SK-N-SH (cell line): Measurements from ENCODE around the gene LYPD5. TPM values are rescaled to one million over a fixed set of nuclear protein-coding genes. Genes with fewer than 3 reads are reported as not detected.
A peak's percentile ranks its signal among the peaks of the same experiment; 100 is the strongest.

Experiments
- CTCF ChIA-PET: fragments of 300-600, 350-600 bp; formaldehyde crosslinking; extraction: SDS; loops from one replicate; lab custom pipeline; 2021; lab: Yijun Ruan, JAX
- POLR2A ChIA-PET: fragments of 350-600 bp; sonication (Branson Sonifier 250); formaldehyde crosslinking; extraction: SDS; loops from one replicate; lab custom pipeline; 2020; ENCODE audit warnings: antibody characterized with exemption, inconsistent platforms; lab: Yijun Ruan, JAX
- DNase-seq: peaks from one replicate; pipeline ENCODE4 v3.0.0; 2012
- H2AFZ ChIP-seq: fragments of 200-600 bp; sonication (generic); 2 replicates; pipeline ENCODE4 v1.8.1; 2016; ENCODE audit warnings: antibody characterized with exemption, mild to moderate bottlenecking, low read depth
- H3F3A ChIP-seq: fragments of 200-600 bp; sonication (generic); replicated peaks from 2 replicates; pipeline ENCODE3; 2016; ENCODE audit warnings: antibody characterized with exemption, mild to moderate bottlenecking; ENCODE audit not compliant: insufficient read depth
- H3K27ac ChIP-seq, 2 experiments: fragments of 200-500 bp in 1 of 2; fragments of 200-600 bp in 1 of 2; sonication (Bioruptor generic) in 1 of 2; sonication (generic), shearing (Covaris generic) in 1 of 2; 2 replicates each; pipeline versions ENCODE4 v1.5.1 to v1.6.1; 2014 to 2016; ENCODE audit warnings: low read depth in 2 of 2, inconsistent platforms in 1 of 2, low read length in 1 of 2, mild to moderate bottlenecking in 1 of 2, mixed read lengths in 1 of 2
- H3K27me3 ChIP-seq: fragments of 200-600 bp; sonication (generic), shearing (Covaris generic); 2 replicates; pipeline ENCODE4 v1.6.1; 2016; ENCODE audit warnings: mixed run types; ENCODE audit not compliant: insufficient read depth
- H3K36me3 ChIP-seq, 2 experiments: fragments of 200-500 bp in 1 of 2; fragments of 200-600 bp in 1 of 2; sonication (Bioruptor generic) in 1 of 2; sonication (generic) in 1 of 2; replicated peaks in 1 of 2; 2 replicates each; pipeline versions ENCODE3 to v1.5.1; 2014 to 2016; ENCODE audit warnings: low read length in 1 of 2, mild to moderate bottlenecking in 1 of 2; ENCODE audit not compliant: insufficient read depth in 2 of 2, control insufficient read depth in 1 of 2
- H3K4me1 ChIP-seq, 2 experiments: fragments of 200-500 bp in 1 of 2; fragments of 200-600 bp in 1 of 2; sonication (Bioruptor generic) in 1 of 2; sonication (generic), shearing (Covaris generic) in 1 of 2; 2 replicates each; pipeline versions ENCODE4 v1.5.1 to v1.6.1; 2014 to 2016; ENCODE audit warnings: low read depth in 1 of 2, low read length in 1 of 2, mixed run types in 1 of 2; ENCODE audit not compliant: insufficient read depth in 2 of 2, control insufficient read depth in 1 of 2
- H3K4me2 ChIP-seq: fragments of 200-600 bp; sonication (generic), shearing (Covaris generic); 2 replicates; pipeline ENCODE4 v1.6.1; 2017; ENCODE audit warnings: mixed run types
- H3K4me3 ChIP-seq, 2 experiments: fragments of 200-500 bp in 1 of 2; fragments of 200-600 bp in 1 of 2; sonication (Bioruptor generic) in 1 of 2; sonication (generic), shearing (Covaris generic) in 1 of 2; 2 replicates each; pipeline versions ENCODE4 v1.5.1 to v1.8.1; 2014 to 2016; ENCODE audit warnings: low read depth in 2 of 2, inconsistent platforms in 1 of 2, low read length in 1 of 2, mild to moderate bottlenecking in 1 of 2, mixed read lengths in 1 of 2, moderate library complexity in 1 of 2
- H3K79me2 ChIP-seq: fragments of 200-600 bp; sonication (generic); 2 replicates; pipeline ENCODE4 v1.8.1; 2017; ENCODE audit warnings: mild to moderate bottlenecking; ENCODE audit not compliant: insufficient read depth
- H3K9ac ChIP-seq: fragments of 200-600 bp; sonication (generic); 2 replicates; pipeline ENCODE4 v1.6.1; 2017; ENCODE audit warnings: mixed run types
- H3K9me2 ChIP-seq: fragments of 200-600 bp; sonication (generic); 2 replicates; pipeline ENCODE4 v1.6.1; 2017; ENCODE audit warnings: mixed run types
- H3K9me3 ChIP-seq: fragments of 200-600 bp; sonication (generic); 2 replicates; pipeline ENCODE4 v1.6.1; 2017; ENCODE audit warnings: mixed run types, mild to moderate bottlenecking, moderate library complexity
- H4K20me1 ChIP-seq: fragments of 200-600 bp; sonication (generic); 2 replicates; pipeline ENCODE4 v1.6.1; 2017; ENCODE audit warnings: mild to moderate bottlenecking, mixed run types; ENCODE audit not compliant: insufficient read depth
- ELF1 ChIP-seq: IDR thresholded peaks from 2 replicates; pipeline ENCODE4 v1.4.0; 2012
- FOXJ3 ChIP-seq: sonication (generic); formaldehyde crosslinking; IDR thresholded peaks from 2 replicates; pipeline ENCODE4 v1.5.1; 2020; ENCODE audit warnings: mild to moderate bottlenecking, missing genetic modification reagents
- GABPA ChIP-seq: IDR thresholded peaks from 2 replicates; pipeline ENCODE4 v1.4.0; 2012; ENCODE audit warnings: low read depth, mild to moderate bottlenecking
- IRF3 ChIP-seq: fragments of 150-350 bp; IDR thresholded peaks from 2 replicates; pipeline ENCODE4 v1.6.1; 2016; ENCODE audit warnings: mild to moderate bottlenecking, low read depth, low read length
- NFIC ChIP-seq: IDR thresholded peaks from 2 replicates; pipeline ENCODE4 v1.4.0; 2012; ENCODE audit warnings: borderline replicate concordance
- NRF1 ChIP-seq: IDR thresholded peaks from 2 replicates; pipeline ENCODE4 v1.6.1; 2012; ENCODE audit warnings: low read depth, mild to moderate bottlenecking, low read length
- RAD21 ChIP-seq: IDR thresholded peaks from 2 replicates; pipeline ENCODE4 v1.6.1; 2012; ENCODE audit warnings: mild to moderate bottlenecking, low read length
- RCOR1 ChIP-seq: fragments of 150-350 bp; IDR thresholded peaks from 2 replicates; pipeline ENCODE4 v1.6.1; 2017; ENCODE audit warnings: antibody characterized with exemption, low read length
- REST ChIP-seq: IDR thresholded peaks from 2 replicates; pipeline ENCODE4 v1.6.1; 2012; ENCODE audit warnings: mild to moderate bottlenecking, low read depth, low read length, moderate library complexity
- SMC3 ChIP-seq: IDR thresholded peaks from 2 replicates; pipeline ENCODE4 v1.6.1; 2012; ENCODE audit warnings: low read depth, low read length, improper control_type of control experiment
- TCF12 ChIP-seq: IDR thresholded peaks from 2 replicates; pipeline ENCODE4 v1.4.0; 2012
- USF2 ChIP-seq: fragments of 150-350 bp; IDR thresholded peaks from 2 replicates; pipeline ENCODE4 v1.6.1; 2017; ENCODE audit warnings: antibody characterized with exemption, low read length, low read depth, borderline replicate concordance
- ZBTB33 ChIP-seq: IDR thresholded peaks from 2 replicates; pipeline ENCODE4 v1.4.0; 2012; ENCODE audit warnings: low read depth, borderline replicate concordance
- WGBS: methylation state at CpG from one replicate; pipeline ENCODE4 v1.1.6; 2017; ENCODE audit warnings: low lambda C conversion rate; 5-methylcytosine and 5-hydroxymethylcytosine counted together
- polyA plus RNA-seq, 3 experiments: library from polyadenylated mRNA; depleted of rRNA; stranded (reverse); fragments of >200 nt; gene quantifications; 2 replicates each; pipeline ENCODE4 v1.2.3, GENCODE V29; 2012
- TF ChIP-seq, protein P1 (sequence below): fragments of 200-600 bp; sonication (generic); IDR thresholded peaks from 2 replicates; pipeline ENCODE4 v1.6.1; 2017; ENCODE audit warnings: antibody characterized with exemption, mild to moderate bottlenecking, moderate library complexity
- TF ChIP-seq, protein P2 (sequence below): IDR thresholded peaks from 2 replicates; pipeline ENCODE4 v1.4.0; 2012; ENCODE audit warnings: low read depth

LYPD5 gene
- polyA plus RNA-seq, 1 of the 3 experiments (the other 2 are of a cell fraction): 0.13 TPM

DNA sequence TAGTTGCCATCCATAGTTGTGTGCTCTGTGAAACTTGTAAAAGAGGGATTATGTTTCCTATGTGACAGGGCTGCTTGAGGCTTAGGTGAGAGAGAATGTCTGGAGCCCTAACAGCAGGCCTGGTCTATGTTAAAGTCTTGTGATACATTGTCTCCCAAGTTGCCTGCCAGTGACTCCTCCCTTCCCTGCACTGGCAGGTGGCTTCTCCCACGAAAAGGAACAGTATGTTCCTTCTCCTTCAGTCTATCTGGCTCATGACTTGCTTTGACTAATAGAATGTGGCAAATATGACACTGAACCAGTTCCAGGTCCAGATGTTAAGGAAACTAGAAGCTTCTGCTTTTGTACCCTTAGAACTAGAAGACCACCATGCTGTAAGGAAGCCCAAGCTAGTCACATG, 15.6 kb downstream of the LYPD5 start:
- CTCF ChIA-PET: interaction anchor here (1.1 to 5.2 kb wide), 7 partner anchors 10 to 42 kb away, joined by 3 to 79 read pairs (median 4); no protein-coding TSS in a partner anchor
- no peak overlapping the region for H2AFZ ChIP-seq
- H3K9ac ChIP-seq: no peak overlapping the region
- H3K36me3 ChIP-seq: no peaks in the 10 kb centered on the region
- no peak overlapping the region for H3K4me3 ChIP-seq
- H3K27me3 ChIP-seq: peaks cover 6% of the 10 kb centered on the region; the same call in 1 of the 2 replicates
- H3K79me2 ChIP-seq: no peaks in the 10 kb centered on the region
- no peak overlapping the region for H3K4me2 ChIP-seq
- H3K9me2 ChIP-seq: no peaks in the 10 kb centered on the region
- WGBS: 0% methylated on average over 1 of the region's 1 CpG
- H3K9me3 ChIP-seq: no peaks in the 10 kb centered on the region
- peaks cover 8% of the 10 kb centered on the region for H3F3A ChIP-seq
- TF ChIP-seq GABPA: no peak
- no peaks in the 10 kb centered on the region for H4K20me1 ChIP-seq
- POLR2A ChIA-PET: no interaction called here
- DNase-seq: no peak
- no peak overlapping the region for H3K27ac ChIP-seq
- peaks cover 3 to 12% of the 10 kb centered on the region in 2 experiments; a peak in 3 of 4 replicates for H3K4me1 ChIP-seq

DNA sequence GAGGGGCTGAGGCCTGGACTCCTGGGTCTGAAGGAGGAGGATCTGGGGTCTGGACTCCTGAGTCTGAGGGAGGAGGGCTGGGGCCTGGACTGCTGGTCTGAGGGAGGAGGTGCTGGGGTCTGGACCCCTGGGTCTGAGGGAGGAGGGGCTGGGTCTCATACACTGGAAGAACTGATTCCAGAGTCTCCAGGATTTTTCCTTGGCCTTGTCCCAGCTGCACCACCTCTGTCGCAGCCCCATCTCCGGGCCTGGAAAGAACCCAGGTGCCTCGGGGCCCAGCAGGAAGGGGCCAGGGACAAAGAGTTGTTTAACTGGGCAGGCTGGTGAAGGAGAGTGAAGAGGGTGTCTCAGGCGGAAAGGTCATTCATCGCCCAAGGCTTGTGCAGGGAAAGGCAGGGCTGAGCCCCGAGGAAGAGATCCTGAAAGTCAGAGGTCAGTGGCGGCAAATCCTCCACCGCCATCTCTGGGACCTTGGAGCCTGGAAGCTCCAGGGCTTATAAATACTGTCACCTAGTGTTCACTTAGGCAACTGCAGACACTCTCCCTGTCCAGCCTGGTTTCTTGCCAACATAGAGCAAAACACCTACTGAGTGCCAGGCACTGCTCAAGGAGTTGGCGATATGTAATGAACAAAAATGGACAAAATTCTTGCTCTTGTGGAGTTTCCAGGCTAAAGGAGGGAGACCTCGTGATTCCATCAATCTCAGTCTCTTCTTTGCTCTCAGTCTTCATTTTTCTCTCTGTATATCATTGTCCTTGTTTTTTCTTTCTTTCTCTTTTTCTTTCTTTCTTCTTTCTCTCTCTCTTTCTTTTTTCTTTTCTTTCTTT, 17.1 kb downstream of the LYPD5 start:
- ChIA-PET POLR2A (interaction anchor here (0.6 kb wide), 1 partner anchor 48 kb away, joined by 3 read pairs; no protein-coding TSS in a partner anchor), CTCF (interaction anchor here (0.6 to 5.2 kb wide), 31 partner anchors 8 to 230 kb away, joined by 3 to 79 read pairs (median 5); partner anchors contain the start of genes LYPD5 and SMG9)
- H3K27me3 ChIP-seq: no peaks in the 10 kb centered on the region
- 10% methylated on average over 9 of the region's 10 CpGs for WGBS
- 0 out of 2 replicates have a peak overlapping the region, but pooled peaks have one; percentile 80 for H2AFZ ChIP-seq
- H3K9me3 ChIP-seq: no peaks in the 10 kb centered on the region
- peak overlapping the region; percentile 71; the same call in 1 of the 2 replicates for H3K4me2 ChIP-seq
- H3K9ac ChIP-seq: no peak overlapping the region
- peaks cover 8% of the 10 kb centered on the region for H3F3A ChIP-seq
- H3K79me2 ChIP-seq: no peaks in the 10 kb centered on the region
- peak overlapping the region in 1 of 2 experiments; percentile 60; a peak in 2 of 4 replicates for H3K27ac ChIP-seq
- peaks cover 3 to 20% of the 10 kb centered on the region in 2 experiments; a peak in 3 of 4 replicates for H3K4me1 ChIP-seq
- H3K36me3 ChIP-seq: no peaks in the 10 kb centered on the region
- H3K4me3 ChIP-seq: no peak overlapping the region; a peak in 1 of 4 replicates
- no peaks in the 10 kb centered on the region for H3K9me2 ChIP-seq
- H4K20me1 ChIP-seq: no peaks in the 10 kb centered on the region
- DNase-seq: peak; percentile 84
- TF ChIP-seq USF2 (no peak), ZBTB33 (no peak), NRF1 (no peak), RAD21 (peak; percentile 94), RCOR1 (peak; percentile 40; the same call in 1 of the 2 replicates), FOXJ3 (CRISPR knock-in tag) (no peak), SMC3 (peak; percentile 87), NFIC (peak; percentile 35; the same call in 1 of the 2 replicates), REST (peak; percentile 59), ELF1 (no peak), IRF3 (no peak), TCF12 (no peak)
- TF ChIP-seq, protein P1, sequence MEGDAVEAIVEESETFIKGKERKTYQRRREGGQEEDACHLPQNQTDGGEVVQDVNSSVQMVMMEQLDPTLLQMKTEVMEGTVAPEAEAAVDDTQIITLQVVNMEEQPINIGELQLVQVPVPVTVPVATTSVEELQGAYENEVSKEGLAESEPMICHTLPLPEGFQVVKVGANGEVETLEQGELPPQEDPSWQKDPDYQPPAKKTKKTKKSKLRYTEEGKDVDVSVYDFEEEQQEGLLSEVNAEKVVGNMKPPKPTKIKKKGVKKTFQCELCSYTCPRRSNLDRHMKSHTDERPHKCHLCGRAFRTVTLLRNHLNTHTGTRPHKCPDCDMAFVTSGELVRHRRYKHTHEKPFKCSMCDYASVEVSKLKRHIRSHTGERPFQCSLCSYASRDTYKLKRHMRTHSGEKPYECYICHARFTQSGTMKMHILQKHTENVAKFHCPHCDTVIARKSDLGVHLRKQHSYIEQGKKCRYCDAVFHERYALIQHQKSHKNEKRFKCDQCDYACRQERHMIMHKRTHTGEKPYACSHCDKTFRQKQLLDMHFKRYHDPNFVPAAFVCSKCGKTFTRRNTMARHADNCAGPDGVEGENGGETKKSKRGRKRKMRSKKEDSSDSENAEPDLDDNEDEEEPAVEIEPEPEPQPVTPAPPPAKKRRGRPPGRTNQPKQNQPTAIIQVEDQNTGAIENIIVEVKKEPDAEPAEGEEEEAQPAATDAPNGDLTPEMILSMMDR: peak; percentile 99
- TF ChIP-seq, protein P2, sequence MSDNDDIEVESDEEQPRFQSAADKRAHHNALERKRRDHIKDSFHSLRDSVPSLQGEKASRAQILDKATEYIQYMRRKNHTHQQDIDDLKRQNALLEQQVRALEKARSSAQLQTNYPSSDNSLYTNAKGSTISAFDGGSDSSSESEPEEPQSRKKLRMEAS: no peak
